Umbilical cord (tissue), 2 donors: Measurements from ENCODE around the gene UCP2. TPM values are rescaled to one million over a fixed set of nuclear protein-coding genes. Genes with fewer than 3 reads are reported as not detected.

Experiments
- DNase-seq: peaks from one replicate; pipeline ENCODE4 v3.0.0-alpha.2; 2015; ENCODE audit warnings: low spot score
- total RNA-seq: library from RNA; depleted of rRNA; stranded (reverse); fragments of >200 nt; gene quantifications from one replicate; pipeline ENCODE4 v1.2.3, GENCODE V29; 2014; ENCODE audit warnings: low replicate concordance; ENCODE audit not compliant: insufficient read depth

Gene UCP2
- total RNA-seq, 1 donor from 2014 or later: 3.1 TPM

GRCh38 chr11:74010306-74011300 lies 28.0 kb upstream of the UCP2 start:
- DNase-seq: no peak

- DNase-seq: no peak
Observed at GRCh38 chr11:74009675-74010305, 27.1 kb upstream of the UCP2 start.

GRCh38 chr11:74009230-74009547 lies 26.5 kb upstream of the UCP2 start:
- DNase-seq: no peak

- DNase-seq: peak; percentile 45
Observed at GRCh38 chr11:74008373-74009229, 26.0 kb upstream of the UCP2 start, which contains the start of gene UCP3. Gene UCP3, minus strand, starts transcription at chr11:74009085. Its CDS starts 2,043 bp downstream, at chr11:74007042.

GRCh38 chr11:74007691-74008372 lies 25.2 kb upstream of the UCP2 start:
- peak; percentile 20 for DNase-seq

- DNase-seq: no peak
Observed at GRCh38 chr11:74006743-74007304, 24.2 kb upstream of the UCP2 start.

GRCh38 chr11:74005721-74006517 lies 23.3 kb upstream of the UCP2 start:
- no peak for DNase-seq

GRCh38 chr11:74004759-74005615 lies 22.3 kb upstream of the UCP2 start:
- DNase-seq: no peak

- no peak for DNase-seq
Observed at GRCh38 chr11:74004046-74004695, 21.5 kb upstream of the UCP2 start.

GRCh38 chr11:74002832-74003231 lies 20.2 kb upstream of the UCP2 start:
- no peak for DNase-seq

- DNase-seq: no peak
Observed at GRCh38 chr11:74001822-74002286, 19.2 kb upstream of the UCP2 start.

- DNase-seq: no peak
Observed at GRCh38 chr11:74000307-74001133, 17.9 kb upstream of the UCP2 start.

- DNase-seq: no peak
Observed at GRCh38 chr11:73999581-74000306, 17.1 kb upstream of the UCP2 start.

GRCh38 chr11:73998846-73999575 lies 16.4 kb upstream of the UCP2 start:
- DNase-seq: no peak

GRCh38 chr11:73997120-73997770 lies 14.6 kb upstream of the UCP2 start:
- no peak for DNase-seq
